ENCODE data around the gene TOM1. TPM values are rescaled to one million over a fixed set of nuclear protein-coding genes. Genes with fewer than 3 reads are reported as not detected.

Gene TOM1
- total and polyA plus RNA-seq, 3 experiments from 2014 or later = 15.1 to 34.5 (median 17.0) TPM

GRCh38 chr22:35266277-35266676, 33.4 kb upstream of the TOM1 start:
- H3K36me3 Mint-ChIP-seq = peaks cover 21 to 82% (median 34%) of the 10 kb centered on the region in 3 donors
- DNase-seq = no peak
- ChIA-PET CTCF (interaction anchor here (4.8 kb wide), 1 partner anchor 9 kb away, joined by 18 read pairs; the partner anchor contains the start of gene HMGXB4), POLR2A (no interaction called here)
- H3K4me1 Mint-ChIP-seq = peaks cover 11 to 26% (median 12%) of the 10 kb centered on the region in 3 donors
- no peaks in the 10 kb centered on the region for H3K9me3 Mint-ChIP-seq
- Histone ChIP-seq H3K4me3 (ENCODE audit: low read length) (no peak overlapping the region), H3K4me1 (ENCODE audit: insufficient read depth, low read length) (peaks cover 4% of the 10 kb centered on the region), H3K9me3 (ENCODE audit: low read length) (no peaks in the 10 kb centered on the region), H3K27ac (ENCODE audit: low read depth, low read length) (no peak overlapping the region), H3K36me3 (ENCODE audit: insufficient read depth, low read length) (peaks cover 36% of the 10 kb centered on the region), H3K27me3 (ENCODE audit: insufficient read depth, low read length, poor library complexity, severe bottlenecking) (no peaks in the 10 kb centered on the region)
- H3K27ac Mint-ChIP-seq = no peak overlapping the region
- peaks cover 0 to 1% of the 10 kb centered on the region in 2 donors for H3K27me3 Mint-ChIP-seq
- H3K4me3 Mint-ChIP-seq = no peak overlapping the region

- Mint-ChIP-seq H3K4me1 (peaks cover 24 to 51% (median 27%) of the 10 kb centered on the region in 3 donors), H3K9me3 (no peaks in the 10 kb centered on the region), H3K4me3 (no peak overlapping the region), H3K27ac (peak overlapping the region in 3 of 8 donors; percentile 5 to 55 (median 48)), H3K36me3 (peaks cover 17 to 84% (median 34%) of the 10 kb centered on the region in 3 donors), H3K27me3 (peaks cover 0 to 2% of the 10 kb centered on the region in 2 donors)
- H3K27me3 ChIP-seq (ENCODE audit: insufficient read depth, low read length, poor library complexity, severe bottlenecking) = no peaks in the 10 kb centered on the region
- H3K4me1 ChIP-seq (ENCODE audit: insufficient read depth, low read length) = peaks cover 4% of the 10 kb centered on the region
- ChIA-PET POLR2A (no interaction called here), CTCF (interaction anchor here (1.4 to 4.8 kb wide), 2 partner anchors 12 to 36 kb away, joined by 3 to 18 read pairs; partner anchors contain the start of gene HMGXB4)
- H3K27ac ChIP-seq (ENCODE audit: low read depth, low read length) = no peak overlapping the region
- no peak overlapping the region for H3K4me3 ChIP-seq (ENCODE audit: low read length)
- H3K36me3 ChIP-seq (ENCODE audit: insufficient read depth, low read length) = peaks cover 19% of the 10 kb centered on the region
- no peaks in the 10 kb centered on the region for H3K9me3 ChIP-seq (ENCODE audit: low read length)
- DNase-seq = no peak
Measured at GRCh38 chr22:35269630-35270029, 30.1 kb upstream of the TOM1 start.

- Mint-ChIP-seq H3K27ac (peak overlapping the region in 5 of 8 donors; percentile 3 to 68 (median 47)), H3K4me1 (peaks cover 20 to 37% (median 21%) of the 10 kb centered on the region in 3 donors), H3K27me3 (peaks cover 0 to 1% of the 10 kb centered on the region in 2 donors), H3K9me3 (no peaks in the 10 kb centered on the region), H3K36me3 (peaks cover 4 to 66% (median 20%) of the 10 kb centered on the region in 3 donors), H3K4me3 (no peak overlapping the region)
- ChIA-PET CTCF (interaction anchor here (1.2 kb wide), 1 partner anchor 17 kb away, joined by 3 read pairs; no protein-coding TSS in a partner anchor), POLR2A (no interaction called here)
- DNase-seq = no peak
- Histone ChIP-seq H3K36me3 (ENCODE audit: insufficient read depth, low read length) (no peaks in the 10 kb centered on the region), H3K4me1 (ENCODE audit: insufficient read depth, low read length) (no peaks in the 10 kb centered on the region), H3K27ac (ENCODE audit: low read depth, low read length) (no peak overlapping the region), H3K4me3 (ENCODE audit: low read length) (no peak overlapping the region), H3K9me3 (ENCODE audit: low read length) (no peaks in the 10 kb centered on the region), H3K27me3 (ENCODE audit: insufficient read depth, low read length, poor library complexity, severe bottlenecking) (no peaks in the 10 kb centered on the region)
Measured at GRCh38 chr22:35274154-35274871, 25.4 kb upstream of the TOM1 start.

- Histone ChIP-seq H3K27me3 (ENCODE audit: insufficient read depth, low read length, poor library complexity, severe bottlenecking) (no peaks in the 10 kb centered on the region), H3K9me3 (ENCODE audit: low read length) (no peaks in the 10 kb centered on the region), H3K27ac (ENCODE audit: low read depth, low read length) (no peak overlapping the region), H3K4me3 (ENCODE audit: low read length) (no peak overlapping the region), H3K36me3 (ENCODE audit: insufficient read depth, low read length) (peaks cover 4% of the 10 kb centered on the region), H3K4me1 (ENCODE audit: insufficient read depth, low read length) (no peaks in the 10 kb centered on the region)
- peaks cover 6 to 61% (median 19%) of the 10 kb centered on the region in 3 donors for H3K36me3 Mint-ChIP-seq
- DNase-seq = no peak
- CTCF ChIA-PET = no interaction called here
- peaks cover 26 to 44% (median 29%) of the 10 kb centered on the region in 3 donors for H3K4me1 Mint-ChIP-seq
- no peaks in the 10 kb centered on the region for H3K9me3 Mint-ChIP-seq
- no peak overlapping the region for H3K27ac Mint-ChIP-seq
- POLR2A ChIA-PET = no interaction called here
- H3K4me3 Mint-ChIP-seq = no peak overlapping the region
- peaks cover 0 to 1% of the 10 kb centered on the region in 2 donors for H3K27me3 Mint-ChIP-seq
Measured at GRCh38 chr22:35275580-35275979, 24.1 kb upstream of the TOM1 start.

GRCh38 chr22:35276019-35276418, 23.7 kb upstream of the TOM1 start:
- peaks cover 8 to 62% (median 21%) of the 10 kb centered on the region in 3 donors for H3K36me3 Mint-ChIP-seq
- H3K27me3 Mint-ChIP-seq = peaks cover 0 to 1% of the 10 kb centered on the region in 2 donors
- Histone ChIP-seq H3K27me3 (ENCODE audit: insufficient read depth, low read length, poor library complexity, severe bottlenecking) (no peaks in the 10 kb centered on the region), H3K36me3 (ENCODE audit: insufficient read depth, low read length) (peaks cover 4% of the 10 kb centered on the region), H3K9me3 (ENCODE audit: low read length) (no peaks in the 10 kb centered on the region), H3K4me1 (ENCODE audit: insufficient read depth, low read length) (no peaks in the 10 kb centered on the region), H3K4me3 (ENCODE audit: low read length) (no peak overlapping the region), H3K27ac (ENCODE audit: low read depth, low read length) (no peak overlapping the region)
- H3K27ac Mint-ChIP-seq = peak overlapping the region in 1 of 8 donors; percentile 10
- POLR2A ChIA-PET = no interaction called here
- DNase-seq = no peak
- H3K9me3 Mint-ChIP-seq = no peaks in the 10 kb centered on the region
- CTCF ChIA-PET = no interaction called here
- H3K4me3 Mint-ChIP-seq = no peak overlapping the region
- peaks cover 27 to 45% (median 31%) of the 10 kb centered on the region in 3 donors for H3K4me1 Mint-ChIP-seq

GRCh38 chr22:35288116-35288515, 11.6 kb upstream of the TOM1 start:
- Mint-ChIP-seq H3K27me3 (no peaks in the 10 kb centered on the region), H3K27ac (peak overlapping the region in 2 of 8 donors; percentile 14 to 47), H3K4me1 (no peaks in the 10 kb centered on the region), H3K4me3 (no peak overlapping the region), H3K9me3 (no peaks in the 10 kb centered on the region), H3K36me3 (peaks cover 5 to 82% (median 16%) of the 10 kb centered on the region in 3 donors)
- no peak overlapping the region for H3K27ac ChIP-seq (ENCODE audit: low read depth, low read length)
- DNase-seq = no peak
- CTCF ChIA-PET = no interaction called here
- H3K27me3 ChIP-seq (ENCODE audit: insufficient read depth, low read length, poor library complexity, severe bottlenecking) = no peaks in the 10 kb centered on the region
- POLR2A ChIA-PET = no interaction called here
- H3K9me3 ChIP-seq (ENCODE audit: low read length) = no peaks in the 10 kb centered on the region
- peaks cover 31% of the 10 kb centered on the region for H3K36me3 ChIP-seq (ENCODE audit: insufficient read depth, low read length)
- H3K4me3 ChIP-seq (ENCODE audit: low read length) = no peak overlapping the region
- no peaks in the 10 kb centered on the region for H3K4me1 ChIP-seq (ENCODE audit: insufficient read depth, low read length)

- DNase-seq = no peak
- Mint-ChIP-seq H3K4me3 (no peak overlapping the region), H3K27ac (peak overlapping the region in 1 of 8 donors; percentile 34), H3K4me1 (no peaks in the 10 kb centered on the region), H3K27me3 (no peaks in the 10 kb centered on the region), H3K9me3 (no peaks in the 10 kb centered on the region), H3K36me3 (peaks cover 5 to 58% (median 13%) of the 10 kb centered on the region in 3 donors)
- no peaks in the 10 kb centered on the region for H3K27me3 ChIP-seq (ENCODE audit: insufficient read depth, low read length, poor library complexity, severe bottlenecking)
- ChIA-PET CTCF (no interaction called here), POLR2A (no interaction called here)
- H3K36me3 ChIP-seq (ENCODE audit: insufficient read depth, low read length) = peaks cover 23% of the 10 kb centered on the region
- no peak overlapping the region for H3K4me3 ChIP-seq (ENCODE audit: low read length)
- no peaks in the 10 kb centered on the region for H3K9me3 ChIP-seq (ENCODE audit: low read length)
- H3K27ac ChIP-seq (ENCODE audit: low read depth, low read length) = no peak overlapping the region
- H3K4me1 ChIP-seq (ENCODE audit: insufficient read depth, low read length) = no peaks in the 10 kb centered on the region
Measured at GRCh38 chr22:35292786-35293185, 6.9 kb upstream of the TOM1 start.

- Mint-ChIP-seq H3K9me3 (no peaks in the 10 kb centered on the region), H3K27me3 (peaks cover 0 to 1% of the 10 kb centered on the region in 2 donors), H3K4me1 (peaks cover 9 to 21% (median 12%) of the 10 kb centered on the region in 3 donors), H3K36me3 (peaks cover 0 to 39% (median 9%) of the 10 kb centered on the region in 3 donors), H3K4me3 (peak overlapping the region in 1 of 7 donors; percentile 20), H3K27ac (peak overlapping the region in 1 of 8 donors; percentile 5)
- no peaks in the 10 kb centered on the region for H3K27me3 ChIP-seq (ENCODE audit: insufficient read depth, low read length, poor library complexity, severe bottlenecking)
- H3K4me1 ChIP-seq (ENCODE audit: insufficient read depth, low read length) = peaks cover 12% of the 10 kb centered on the region
- H3K36me3 ChIP-seq (ENCODE audit: insufficient read depth, low read length) = peaks cover 11% of the 10 kb centered on the region
- no peaks in the 10 kb centered on the region for H3K9me3 ChIP-seq (ENCODE audit: low read length)
- ChIA-PET POLR2A (no interaction called here), CTCF (no interaction called here)
- no peak overlapping the region for H3K4me3 ChIP-seq (ENCODE audit: low read length)
- DNase-seq = no peak
- H3K27ac ChIP-seq (ENCODE audit: low read depth, low read length) = no peak overlapping the region
Measured at GRCh38 chr22:35296051-35296450, 3.6 kb upstream of the TOM1 start.

Measured in CD8-positive, alpha-beta memory T cell (primary cell).